WTC11 (cell line): Measurements from ENCODE around the gene AHCYL1. TPM values are rescaled to one million over a fixed set of nuclear protein-coding genes. Genes with fewer than 3 reads are reported as not detected.

ENCODE experiments used
- ATAC-seq: fragments of 200-7000 bp; cut with Tn5 transposase; 2 replicates; pipeline ENCODE4 v1.10.0; 2021; ENCODE audit warnings: mild to moderate bottlenecking, moderate library complexity
- CTCF ChIA-PET: fragments of 300-600 bp; sonication (Branson Sonifier 250); formaldehyde crosslinking; loops from one replicate; lab custom pipeline; 2021; ENCODE audit warnings: antibody characterized with exemption; lab: Charles Lee
- POLR2A ChIA-PET: fragments of 350-600 bp; sonication (Branson Sonifier 250); formaldehyde crosslinking; loops from one replicate; lab custom pipeline; 2021; ENCODE audit warnings: antibody characterized with exemption; lab: Charles Lee
- DNase-seq: peaks from one replicate; pipeline ENCODE4 v3.0.0; 2021; ENCODE audit warnings: low spot score
- H3K27ac Mint-ChIP-seq: 2 replicates; pipeline ENCODE4 v1.8.0; 2021; ENCODE audit warnings: mixed read lengths
- H3K27me3 Mint-ChIP-seq: 2 replicates; pipeline ENCODE4 v1.8.0; 2021; ENCODE audit warnings: low read depth, mild to moderate bottlenecking, moderate library complexity, mixed read lengths
- H3K36me3 Mint-ChIP-seq: 2 replicates; pipeline ENCODE4 v1.8.0; 2021; ENCODE audit warnings: mixed read lengths
- H3K4me1 Mint-ChIP-seq: 2 replicates; pipeline ENCODE4 v1.8.0; 2022; ENCODE audit warnings: mixed read lengths
- H3K4me3 Mint-ChIP-seq: 2 replicates; pipeline ENCODE4 v1.8.0; 2021; ENCODE audit warnings: mild to moderate bottlenecking, moderate library complexity, mixed read lengths
- H3K9me3 Mint-ChIP-seq: 2 replicates; pipeline ENCODE4 v1.8.0; 2021; ENCODE audit warnings: mixed read lengths
- ATF3 ChIP-seq: sonication (generic); formaldehyde crosslinking; conservative IDR thresholded peaks from 2 replicates; pipeline ENCODE4 v1.8.1; 2022; ENCODE audit warnings: mild to moderate bottlenecking, missing genetic modification reagents
- E2F1 ChIP-seq: sonication (generic); formaldehyde crosslinking; IDR thresholded peaks from 2 replicates; pipeline ENCODE4 v1.8.0; 2022; ENCODE audit warnings: mild to moderate bottlenecking, missing genetic modification reagents
- FOXJ3 ChIP-seq: sonication (generic); formaldehyde crosslinking; IDR thresholded peaks from 2 replicates; pipeline ENCODE4 v1.9.0; 2021; ENCODE audit warnings: missing genetic modification reagents, mild to moderate bottlenecking, borderline replicate concordance
- FOXP4 ChIP-seq: sonication (generic); formaldehyde crosslinking; IDR thresholded peaks from 2 replicates; pipeline ENCODE4 v1.8.0; 2022; ENCODE audit warnings: mild to moderate bottlenecking, missing genetic modification reagents
- GTF2I ChIP-seq: fragments of 250-450 bp; sonication (Bioruptor Pico); conservative IDR thresholded peaks from 2 replicates; pipeline ENCODE4 v1.4.0; 2021; ENCODE audit warnings: mild to moderate bottlenecking
- HMGXB4 ChIP-seq: sonication (generic); formaldehyde crosslinking; IDR thresholded peaks from 2 replicates; pipeline ENCODE4 v1.8.1; 2023; ENCODE audit warnings: mild to moderate bottlenecking, moderate library complexity, missing genetic modification reagents
- IRF1 ChIP-seq: sonication (generic); formaldehyde crosslinking; IDR thresholded peaks from 2 replicates; pipeline ENCODE4 v1.8.0; 2023; ENCODE audit warnings: missing genetic modification reagents
- IRF2 ChIP-seq: sonication (generic); formaldehyde crosslinking; IDR thresholded peaks from 2 replicates; pipeline ENCODE4 v1.8.0; 2022; ENCODE audit warnings: low read depth, missing genetic modification reagents, borderline replicate concordance
- NFE2L1 ChIP-seq: sonication (generic); formaldehyde crosslinking; IDR thresholded peaks from 2 replicates; pipeline ENCODE4 v1.8.1; 2023; ENCODE audit warnings: missing genetic modification reagents
- NFYB ChIP-seq: sonication (generic); formaldehyde crosslinking; conservative IDR thresholded peaks from 2 replicates; pipeline ENCODE4 v1.8.0; 2022; ENCODE audit warnings: low read depth, missing genetic modification reagents
- NR3C1 ChIP-seq: sonication (generic); formaldehyde crosslinking; conservative IDR thresholded peaks from 2 replicates; pipeline ENCODE4 v1.8.1; 2023; ENCODE audit warnings: low read depth, mild to moderate bottlenecking, missing genetic modification reagents
- PRRX2 ChIP-seq: fragments of 250-450 bp; sonication (Bioruptor Pico); IDR thresholded peaks from 2 replicates; pipeline ENCODE4 v1.8.0; 2021; ENCODE audit warnings: mild to moderate bottlenecking
- RORB ChIP-seq: fragments of 250-450 bp; sonication (Bioruptor Pico); IDR thresholded peaks from 2 replicates; pipeline ENCODE4 v1.9.0; 2021; ENCODE audit warnings: mild to moderate bottlenecking
- SMAD3 ChIP-seq: sonication (generic); formaldehyde crosslinking; IDR thresholded peaks from 2 replicates; pipeline ENCODE4 v1.8.0; 2022; ENCODE audit warnings: missing genetic modification reagents, mild to moderate bottlenecking, borderline replicate concordance
- SOX15 ChIP-seq: fragments of 250-450 bp; sonication (Bioruptor Pico); IDR thresholded peaks from 2 replicates; pipeline ENCODE4 v1.9.0; 2021; ENCODE audit warnings: mild to moderate bottlenecking
- ZBTB21 ChIP-seq: sonication (generic); formaldehyde crosslinking; IDR thresholded peaks from 2 replicates; pipeline ENCODE4 v1.8.1; 2023; ENCODE audit warnings: mild to moderate bottlenecking, missing genetic modification reagents, borderline replicate concordance
- ZBTB43 ChIP-seq: sonication (generic); formaldehyde crosslinking; IDR thresholded peaks from 2 replicates; pipeline ENCODE4 v1.8.1; 2023; ENCODE audit warnings: mild to moderate bottlenecking, missing genetic modification reagents
- ZMAT4 ChIP-seq: fragments of 250-450 bp; sonication (Bioruptor Pico); IDR thresholded peaks from 2 replicates; pipeline ENCODE4 v1.9.0; 2021; ENCODE audit warnings: mild to moderate bottlenecking
- ZNF317 ChIP-seq: sonication (generic); formaldehyde crosslinking; IDR thresholded peaks from 2 replicates; pipeline ENCODE4 v1.8.1; 2023; ENCODE audit warnings: low read depth, mild to moderate bottlenecking, moderate library complexity, missing genetic modification reagents, borderline replicate concordance
- ZNF396 ChIP-seq: fragments of 250-450 bp; sonication (Bioruptor Pico); IDR thresholded peaks from 2 replicates; pipeline ENCODE4 v1.8.0; 2021; ENCODE audit warnings: mild to moderate bottlenecking, moderate library complexity, borderline replicate concordance
- ZNF512 ChIP-seq: sonication (generic); formaldehyde crosslinking; IDR thresholded peaks from 2 replicates; pipeline ENCODE4 v1.8.1; 2022; ENCODE audit warnings: missing genetic modification reagents, borderline replicate concordance
- total RNA-seq: library from RNA; stranded (reverse); gene quantifications from 3 replicates; pipeline ENCODE4 v1.2.3, GENCODE V29; 2021

AHCYL1 gene
- total RNA-seq, 1 experiment from 2014 or later, result 92.1 TPM

GRCh38 chr1:109971559-109971958 lies 13.0 kb upstream of the AHCYL1 start:
- H3K9me3 Mint-ChIP-seq, result no peaks in the 10 kb centered on the region
- H3K27me3 Mint-ChIP-seq, result no peaks in the 10 kb centered on the region; the same call in 1 of the 2 replicates
- TF ChIP-seq RORB (CRISPR knock-in tag) (no peak), IRF2 (CRISPR knock-in tag) (no peak), FOXJ3 (no peak), ATF3 (CRISPR knock-in tag) (no peak), PRRX2 (no peak), NR3C1 (CRISPR knock-in tag) (no peak), ZNF396 (no peak)
- ChIA-PET POLR2A (no interaction called here), CTCF (interaction anchor here (0.9 kb wide), 1 partner anchor 13 kb away, joined by 6 read pairs; the partner anchor contains the start of gene AHCYL1)
- H3K36me3 Mint-ChIP-seq, result no peaks in the 10 kb centered on the region
- DNase-seq, result no peak
- H3K4me1 Mint-ChIP-seq, result no peaks in the 10 kb centered on the region
- ATAC-seq, result no peak
- H3K4me3 Mint-ChIP-seq, result no peak overlapping the region
- H3K27ac Mint-ChIP-seq, result no peak overlapping the region

- no peak overlapping the region for H3K27ac Mint-ChIP-seq
- no peaks in the 10 kb centered on the region for H3K36me3 Mint-ChIP-seq
- TF ChIP-seq ZMAT4 (CRISPR knock-in tag) (no peak), RORB (CRISPR knock-in tag) (no peak), SMAD3 (CRISPR knock-in tag) (no peak), E2F1 (no peak), GTF2I (CRISPR knock-in tag) (no peak), FOXP4 (CRISPR knock-in tag) (no peak), IRF1 (no peak), HMGXB4 (CRISPR knock-in tag) (no peak), ZNF512 (CRISPR knock-in tag) (no peak), NFYB (CRISPR knock-in tag) (no peak), SOX15 (CRISPR knock-in tag) (no peak), NFE2L1 (no peak), ZBTB43 (CRISPR knock-in tag) (no peak), ZBTB21 (CRISPR knock-in tag) (no peak), ZNF317 (CRISPR knock-in tag) (no peak)
- peaks cover 9% of the 10 kb centered on the region for H3K27me3 Mint-ChIP-seq
- ATAC-seq, result no peak
- no peak for DNase-seq
- CTCF ChIA-PET, result interaction anchor here (2.8 kb wide), 1 partner anchor 10 kb away, joined by 16 read pairs; the partner anchor contains the start of gene AHCYL1
- POLR2A ChIA-PET, result no interaction called here
- no peaks in the 10 kb centered on the region for H3K4me1 Mint-ChIP-seq
- H3K9me3 Mint-ChIP-seq, result no peaks in the 10 kb centered on the region
- no peak overlapping the region for H3K4me3 Mint-ChIP-seq
These were observed 10.4 kb upstream of the AHCYL1 start for GRCh38 chr1:109974191-109974590.
